Islet of Langerhans (tissue), 1 donor: ENCODE data around the gene CYB5B.

Source experiments
- FAIRE-seq: peaks from one replicate; lab custom pipeline; 2011; peaks lifted over from hg19 to GRCh38; lab: Jason Lieb, UNC

CYB5B gene

GRCh38 chr16:69448470-69449193, 24.2 kb downstream of the CYB5B start:
- peak; percentile 99 for FAIRE-seq

DNA sequence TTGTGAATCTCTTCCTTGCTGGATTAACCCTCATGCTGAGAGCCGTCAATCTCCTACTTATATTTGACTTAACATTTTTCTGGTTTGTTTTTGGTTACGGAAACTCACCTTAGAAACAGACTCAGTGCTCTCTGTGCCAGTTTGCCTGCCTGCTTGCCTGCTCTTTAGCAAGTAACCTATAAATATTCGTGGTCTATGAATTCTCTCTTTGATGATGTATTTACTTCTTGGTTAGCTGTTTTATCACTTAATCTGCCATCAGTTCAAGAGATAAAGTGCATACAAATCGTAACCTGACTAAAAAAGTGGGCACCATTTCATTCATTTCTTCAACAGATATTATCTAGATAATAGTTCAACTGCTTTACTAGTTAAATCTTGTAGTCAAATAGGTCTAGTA, 26.7 kb downstream of the CYB5B start:
- FAIRE-seq: no peak

DNA sequence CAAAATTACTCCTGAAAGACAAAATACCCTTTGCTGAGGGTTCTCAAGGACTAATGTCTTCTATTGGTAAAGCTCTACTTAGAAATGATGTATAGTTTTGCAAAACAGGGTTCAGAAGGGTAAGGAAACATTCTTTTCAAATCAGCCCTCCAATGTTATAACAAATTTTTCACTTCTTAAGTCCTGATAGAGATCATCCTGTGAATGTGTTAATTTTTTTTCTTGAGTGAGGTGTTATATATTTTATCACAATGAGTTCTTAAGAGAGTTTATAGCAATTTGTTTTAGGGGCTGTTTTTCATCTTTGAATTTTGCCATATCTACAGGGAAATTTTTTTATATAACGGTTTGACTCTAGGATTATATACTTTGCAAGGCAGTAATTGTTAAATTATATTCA, 29.5 kb downstream of the CYB5B start:
- FAIRE-seq: no peak

- FAIRE-seq: no peak
These were observed 39.5 kb downstream of the CYB5B start for GRCh38 chr16:69463876-69464275.

GRCh38 chr16:69465083-69465721, 40.8 kb downstream of the CYB5B start:
- no peak for FAIRE-seq

DNA sequence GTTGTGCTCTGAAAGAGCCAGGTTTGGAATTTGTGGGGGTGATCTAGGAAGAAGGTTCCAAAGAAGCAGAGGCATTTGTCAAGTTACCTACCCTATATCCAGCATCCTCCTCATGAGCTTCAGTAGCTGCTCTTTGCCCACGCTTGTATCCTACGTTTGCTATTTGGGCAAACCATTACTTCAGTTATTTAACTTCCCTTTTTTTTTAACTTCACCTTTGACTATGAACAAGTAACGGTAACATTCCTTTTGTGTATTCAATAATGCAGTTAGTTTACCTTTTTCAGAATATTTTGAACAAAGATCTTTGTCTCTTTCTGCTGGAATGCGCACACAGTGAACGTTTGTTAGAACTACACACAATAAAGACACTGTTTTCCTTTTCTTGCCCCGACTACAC, 41.5 kb downstream of the CYB5B start:
- no peak for FAIRE-seq

DNA sequence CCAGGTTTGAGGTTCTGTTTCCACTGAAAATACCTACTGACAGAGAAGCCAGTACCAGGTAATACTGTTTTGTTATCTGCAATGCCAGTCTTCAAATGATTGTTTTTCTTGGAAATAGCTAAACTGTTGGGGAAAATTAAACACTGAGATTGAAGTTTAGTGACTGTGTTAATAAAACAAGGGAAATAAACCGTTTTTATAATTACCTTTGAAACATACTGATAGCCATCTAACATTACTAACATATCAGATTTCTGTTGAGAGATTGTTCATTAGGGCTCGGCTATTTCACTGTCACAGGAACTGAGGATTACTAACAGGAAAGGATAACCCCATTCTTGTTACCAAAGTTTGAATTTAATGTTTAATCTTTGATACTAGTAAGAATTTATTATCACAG, 42.1 kb downstream of the CYB5B start:
- no peak for FAIRE-seq

- no peak for FAIRE-seq
These were observed 42.7 kb downstream of the CYB5B start for GRCh38 chr16:69467080-69467479.

- no peak for FAIRE-seq
These were observed 43.2 kb downstream of the CYB5B start for GRCh38 chr16:69467531-69468204.

GRCh38 chr16:69469807-69470561, 45.6 kb downstream of the CYB5B start:
- FAIRE-seq: no peak

- no peak for FAIRE-seq
These were observed 46.7 kb downstream of the CYB5B start for GRCh38 chr16:69471121-69471520.

GRCh38 chr16:69474408-69474807, 50.0 kb downstream of the CYB5B start:
- FAIRE-seq: no peak

DNA sequence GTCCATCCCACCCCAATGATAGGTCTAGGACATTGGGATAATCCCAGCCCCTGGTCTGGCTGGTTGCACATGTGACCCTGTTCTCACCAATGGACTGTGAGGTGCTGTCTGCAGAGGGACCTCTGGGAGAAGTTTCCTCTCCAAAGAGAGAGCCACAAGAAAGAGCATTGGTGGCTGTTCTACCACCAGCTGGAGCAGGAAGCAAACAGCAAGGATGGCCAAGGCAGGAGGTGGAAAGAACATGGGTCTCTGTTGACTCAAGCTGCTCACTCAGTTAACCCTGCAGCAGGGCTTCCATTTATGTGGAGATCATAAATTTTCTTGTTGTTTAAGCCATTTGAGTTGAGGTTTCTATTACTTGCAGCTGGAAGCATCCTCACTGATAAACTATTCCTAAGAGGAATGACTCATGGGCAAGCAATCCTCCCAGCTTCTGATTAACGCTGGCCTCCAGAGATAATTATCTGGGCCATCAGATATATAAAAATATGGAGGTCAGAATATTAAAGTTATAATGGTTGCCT, 52.6 kb downstream of the CYB5B start:
- no peak for FAIRE-seq

DNA sequence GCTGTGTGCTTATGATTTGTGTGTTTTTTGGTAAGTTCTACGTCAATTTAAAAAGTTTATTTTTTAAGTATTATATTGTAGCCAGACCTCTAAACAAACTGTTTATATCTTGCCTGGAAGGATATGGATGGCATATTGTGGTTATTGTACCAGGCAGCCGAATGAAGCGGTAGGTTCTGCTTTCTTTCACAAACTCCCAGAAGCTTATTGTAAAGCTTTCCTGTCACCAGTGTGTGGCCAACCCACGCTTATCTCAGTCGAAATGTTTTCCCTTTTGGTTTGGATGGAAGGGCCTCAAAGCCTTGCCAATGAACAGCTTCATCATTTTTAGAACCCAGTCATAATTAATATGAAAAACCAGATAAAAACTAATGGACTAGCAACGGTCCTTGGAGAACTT, 53.1 kb downstream of the CYB5B start:
- no peak for FAIRE-seq

- FAIRE-seq: no peak
These were observed 54.3 kb downstream of the CYB5B start for GRCh38 chr16:69478685-69479084.

GRCh38 chr16:69479775-69480174, 55.4 kb downstream of the CYB5B start:
- no peak for FAIRE-seq

DNA sequence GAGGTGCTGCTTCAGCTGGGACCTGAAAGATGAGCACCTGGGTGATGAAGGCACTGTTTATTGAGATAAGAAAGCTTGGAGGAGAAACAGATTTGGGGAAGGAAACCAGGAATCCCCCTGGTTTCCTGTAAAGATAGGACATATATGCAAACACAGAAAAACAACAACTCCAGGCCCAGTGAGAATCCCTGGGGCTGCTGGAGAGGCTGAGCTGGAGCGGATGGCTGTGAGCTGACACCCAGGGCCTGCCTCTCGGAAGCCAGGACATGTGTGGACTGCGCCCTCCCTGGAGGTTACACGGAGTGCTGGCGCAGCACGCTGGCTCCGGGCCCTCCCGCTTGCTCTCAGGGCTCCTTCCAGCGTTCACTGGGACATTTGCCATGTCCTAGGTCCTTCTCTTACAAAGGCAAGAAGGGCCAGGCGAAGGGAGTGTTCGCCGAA, 57.5 kb downstream of the CYB5B start:
- FAIRE-seq: no peak

DNA sequence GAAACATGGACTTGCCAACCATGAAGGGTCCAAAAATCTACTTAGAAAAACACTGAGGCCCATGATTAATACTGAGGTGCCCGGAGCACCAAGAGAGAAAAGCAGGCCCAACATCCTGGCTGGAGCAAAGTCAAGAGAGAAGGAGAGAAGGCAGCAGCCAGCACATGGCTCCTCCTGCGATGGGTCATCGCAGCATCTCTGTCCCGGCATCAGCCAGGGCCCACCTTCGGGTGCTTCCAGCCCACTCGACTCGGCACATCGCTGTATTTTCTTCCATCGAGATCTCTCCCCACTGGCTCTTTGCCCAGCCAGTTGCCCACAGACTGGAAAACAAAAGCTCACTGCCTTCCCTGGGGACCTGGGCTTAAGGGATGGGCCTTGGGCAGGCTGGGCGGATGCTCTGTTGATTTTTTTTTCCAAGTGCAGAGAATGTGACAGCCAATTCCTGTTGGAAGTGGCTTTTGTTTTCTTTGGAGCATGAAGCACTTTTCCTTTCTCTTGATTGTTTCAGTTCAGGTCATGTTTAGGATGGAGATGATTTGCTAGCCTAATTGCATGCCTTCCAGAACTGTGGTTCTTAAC, 58.1 kb downstream of the CYB5B start:
- FAIRE-seq: no peak

DNA sequence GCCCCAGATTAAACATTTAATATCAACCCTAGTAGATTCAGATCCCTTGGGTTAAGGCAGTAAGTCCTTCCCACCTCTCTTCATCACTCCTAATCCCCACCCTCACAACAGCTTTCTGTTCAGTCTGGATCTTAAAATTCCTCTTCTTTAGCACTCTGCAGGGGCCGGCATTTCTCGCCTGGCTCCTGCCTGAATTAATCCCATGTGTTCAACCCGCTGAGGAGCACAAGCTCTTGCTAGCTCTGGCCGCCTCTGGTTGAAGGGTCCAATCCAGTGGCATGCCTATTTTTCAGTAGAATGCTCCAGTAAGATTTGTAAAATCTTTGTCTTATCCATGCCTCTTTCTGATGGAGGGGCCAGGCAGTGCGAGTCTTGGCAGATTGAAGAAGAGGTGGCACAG, 59.2 kb downstream of the CYB5B start:
- FAIRE-seq: no peak

DNA sequence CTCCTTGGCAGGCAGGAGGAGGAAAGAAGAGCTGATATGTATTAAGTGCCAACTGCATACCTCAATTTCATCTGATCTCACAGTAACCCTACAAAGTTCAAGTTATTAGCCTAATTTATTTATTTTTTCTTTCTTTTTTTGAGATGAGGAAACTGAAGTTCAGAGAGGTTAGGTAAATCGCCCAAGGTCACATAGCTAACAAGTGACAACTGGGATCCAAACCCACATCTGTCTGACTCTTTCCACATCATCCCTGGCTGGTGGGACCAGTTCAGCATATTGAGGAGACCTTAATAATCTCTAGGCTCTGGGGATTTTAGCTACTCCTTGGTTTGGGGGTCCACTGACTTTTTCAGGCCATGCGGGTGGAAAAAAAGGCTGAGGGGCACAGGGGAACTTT, 60.9 kb downstream of the CYB5B start:
- no peak for FAIRE-seq

DNA sequence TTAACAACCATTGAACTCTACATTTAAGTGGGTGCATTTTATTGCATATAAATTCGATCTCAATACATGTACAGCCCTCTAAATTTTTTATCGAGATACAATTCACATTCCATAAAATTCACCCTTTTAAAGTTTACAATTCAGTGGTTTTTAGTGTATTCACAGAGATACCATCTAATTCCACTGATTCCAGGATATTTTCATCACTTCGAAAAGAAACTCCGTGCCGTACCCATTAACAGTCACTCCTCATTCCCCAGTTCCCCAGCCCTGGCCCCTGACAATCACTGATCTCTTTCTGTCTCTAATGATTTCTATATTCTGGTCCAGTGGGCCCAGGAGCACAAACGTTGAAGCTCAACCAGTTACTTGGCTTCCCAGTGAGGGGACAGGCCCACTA, 61.4 kb downstream of the CYB5B start:
- FAIRE-seq: no peak

DNA sequence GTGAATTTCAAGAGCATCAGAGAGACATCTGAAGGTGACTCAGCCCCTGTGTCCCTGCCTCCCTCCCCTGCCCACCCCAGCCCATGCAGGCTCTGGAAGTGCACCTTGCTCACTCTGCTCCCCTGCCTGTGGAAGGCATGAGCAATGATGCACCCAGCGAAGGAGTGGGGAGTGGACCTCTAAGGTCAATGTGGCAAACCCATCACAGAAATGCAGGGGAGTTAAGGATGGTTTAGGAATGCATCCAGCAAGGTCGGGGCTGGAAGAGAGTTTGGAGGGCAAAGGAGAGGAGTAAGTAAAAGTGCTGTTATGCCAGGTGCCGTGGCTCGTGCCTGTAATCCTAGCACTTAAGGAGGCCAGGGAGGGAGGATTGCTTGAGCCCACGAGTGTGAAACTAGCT, 61.9 kb downstream of the CYB5B start:
- FAIRE-seq: no peak
